Measurements from ENCODE around the gene ARF5. TPM values are rescaled to one million over a fixed set of nuclear protein-coding genes. Genes with fewer than 3 reads are reported as not detected.
"Not testable (repeated sequence)": the region's sequence is repeated elsewhere in the genome, so short reads cannot be mapped to it uniquely, and the experiment has no call there.

ARF5 gene
- total RNA-seq, result 122 and 128 TPM in 2 replicates

DNA sequence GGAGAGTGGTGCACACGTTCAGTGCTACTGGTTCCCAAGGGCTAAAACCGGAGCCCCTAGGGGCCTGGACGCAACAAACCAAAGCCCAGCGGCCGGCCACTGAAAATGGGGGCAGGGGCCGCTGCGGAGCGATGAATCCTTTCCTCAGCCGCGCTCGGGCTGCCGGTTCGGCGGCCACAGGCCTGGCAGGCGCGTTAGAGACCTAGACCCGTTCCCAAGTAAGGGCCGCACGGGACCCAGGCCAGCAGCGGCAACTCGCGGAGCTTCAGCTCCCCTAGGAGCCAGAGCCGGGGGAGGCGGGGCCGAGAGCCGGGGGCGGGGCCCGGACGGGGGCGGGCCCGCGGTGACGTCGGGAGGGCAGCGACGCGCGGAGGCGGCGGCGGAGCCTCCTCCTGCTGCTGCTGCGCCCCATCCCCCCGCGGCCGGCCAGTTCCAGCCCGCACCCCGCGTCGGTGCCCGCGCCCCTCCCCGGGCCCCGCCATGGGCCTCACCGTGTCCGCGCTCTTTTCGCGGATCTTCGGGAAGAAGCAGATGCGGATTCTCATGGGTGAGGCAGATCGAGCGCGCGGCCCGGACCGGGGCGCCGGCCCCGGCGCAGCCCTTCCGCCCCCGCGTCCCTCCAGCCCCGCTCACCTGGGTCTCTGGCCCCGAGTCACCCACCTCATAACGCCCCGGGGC is at the start of gene ARF5:
Gene ARF5 (plus strand): TSS at position 393 of the 678 bp plus-strand sequence. CDS start 88 bp downstream, at position 481.
- peaks cover 27% of the 10 kb centered on the region for H3K36me3 Mint-ChIP-seq (ENCODE audit: low read depth)
- peak within 1 kb of the TSS; percentile 97 for H3K27ac Mint-ChIP-seq
- peaks cover 47% of the 10 kb centered on the region for H3K4me1 Mint-ChIP-seq (ENCODE audit: low read depth)
- peak; percentile 86 for DNase-seq (ENCODE audit: low spot score)
- peaks cover 3% of the 10 kb centered on the region for H3K27me3 Mint-ChIP-seq (ENCODE audit: insufficient read depth)
- H3K4me3 Mint-ChIP-seq, result peak within 1 kb of the TSS; percentile 98
- intact Hi-C loops (cut with micrococcal nuclease), result loop anchor here (1.0 to 10.0 kb wide), 6 partner anchors 195 to 1149 kb away; partner anchors contain the start of genes CALU and LRRC4
- H3K9me3 Mint-ChIP-seq, result no peaks in the 10 kb centered on the region

DNA sequence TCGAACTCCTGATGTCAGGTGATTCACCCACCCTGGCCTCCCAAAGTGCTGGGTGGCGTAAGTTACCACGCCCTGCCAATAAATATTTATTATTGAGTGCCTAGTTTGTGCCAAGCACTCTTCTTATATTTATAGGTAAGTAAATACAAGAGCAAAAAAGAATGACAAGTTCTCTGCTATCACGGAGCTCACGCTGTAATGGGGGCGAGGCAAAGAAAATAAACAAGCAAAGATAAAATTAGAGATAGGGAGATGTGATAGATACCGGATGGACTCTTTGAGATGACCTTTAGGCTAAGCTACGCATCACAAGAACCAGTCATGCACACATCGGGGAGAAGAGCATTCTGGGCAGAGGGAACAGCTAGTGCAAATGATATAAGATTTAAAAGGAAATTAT is 49.1 kb upstream of the ARF5 start:
- H3K4me3 Mint-ChIP-seq, result no peak overlapping the region
- no peak for DNase-seq (ENCODE audit: low spot score)
- no peaks in the 10 kb centered on the region for H3K36me3 Mint-ChIP-seq (ENCODE audit: low read depth)
- H3K4me1 Mint-ChIP-seq (ENCODE audit: low read depth), result no peaks in the 10 kb centered on the region
- H3K27ac Mint-ChIP-seq, result no peak overlapping the region
- intact Hi-C loops (cut with micrococcal nuclease), result no loop called here
- H3K9me3 Mint-ChIP-seq, result peaks cover 5% of the 10 kb centered on the region
- H3K27me3 Mint-ChIP-seq (ENCODE audit: insufficient read depth), result peaks cover 13% of the 10 kb centered on the region

DNA sequence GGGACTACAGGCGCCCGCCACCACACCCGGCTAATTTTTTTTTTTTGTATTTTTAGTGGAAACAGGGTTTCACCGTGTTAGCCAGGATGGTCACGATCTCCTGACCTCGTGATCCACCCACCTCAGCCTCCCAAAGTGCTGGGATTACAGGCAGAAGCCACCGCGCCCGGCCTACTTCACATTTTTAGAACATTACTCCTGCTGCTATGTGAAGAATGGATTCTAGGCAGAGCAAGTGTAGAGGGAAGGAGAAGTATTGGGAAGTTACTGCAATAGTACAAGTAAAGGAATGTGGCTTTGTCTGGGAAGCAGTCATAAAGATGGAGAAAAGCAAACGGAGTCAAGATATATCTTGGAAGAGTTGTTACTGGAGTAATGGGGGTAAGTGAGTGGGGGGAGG is 47.8 kb upstream of the ARF5 start:
- intact Hi-C loops (cut with micrococcal nuclease); H3K36me3 Mint-ChIP-seq (ENCODE audit: low read depth); H3K27ac Mint-ChIP-seq; H3K9me3 Mint-ChIP-seq; H3K4me1 Mint-ChIP-seq (ENCODE audit: low read depth); DNase-seq (ENCODE audit: low spot score); H3K4me3 Mint-ChIP-seq: not testable (repeated sequence)
- peaks cover 10% of the 10 kb centered on the region for H3K27me3 Mint-ChIP-seq (ENCODE audit: insufficient read depth)

DNA sequence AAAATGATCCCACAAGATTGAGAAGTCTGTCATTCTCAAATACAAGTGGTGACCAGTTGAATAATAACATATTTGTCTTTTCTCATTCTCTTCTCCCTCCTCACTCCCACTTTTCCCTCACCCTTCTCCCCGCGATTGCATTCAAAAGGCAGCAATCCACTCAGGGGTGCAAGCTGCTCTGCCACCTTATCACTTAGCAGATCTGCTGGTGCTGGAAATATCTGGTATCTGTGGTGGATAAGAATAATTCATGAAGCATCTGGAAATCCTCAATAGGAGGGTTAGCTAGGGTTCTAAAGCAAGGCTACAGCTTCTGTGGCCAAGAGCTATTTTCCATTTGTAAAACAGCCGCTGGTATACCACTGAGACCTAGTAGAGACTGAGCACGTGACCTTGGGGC is 46.7 kb upstream of the ARF5 start:
- Mint-ChIP-seq H3K4me3 (no peak overlapping the region), H3K27ac (no peak overlapping the region), H3K9me3 (peaks cover 6% of the 10 kb centered on the region), H3K27me3 (ENCODE audit: insufficient read depth) (peaks cover 7% of the 10 kb centered on the region), H3K4me1 (ENCODE audit: low read depth) (no peaks in the 10 kb centered on the region), H3K36me3 (ENCODE audit: low read depth) (no peaks in the 10 kb centered on the region)
- DNase-seq (ENCODE audit: low spot score), result no peak
- intact Hi-C loops (cut with micrococcal nuclease), result no loop called here

DNA sequence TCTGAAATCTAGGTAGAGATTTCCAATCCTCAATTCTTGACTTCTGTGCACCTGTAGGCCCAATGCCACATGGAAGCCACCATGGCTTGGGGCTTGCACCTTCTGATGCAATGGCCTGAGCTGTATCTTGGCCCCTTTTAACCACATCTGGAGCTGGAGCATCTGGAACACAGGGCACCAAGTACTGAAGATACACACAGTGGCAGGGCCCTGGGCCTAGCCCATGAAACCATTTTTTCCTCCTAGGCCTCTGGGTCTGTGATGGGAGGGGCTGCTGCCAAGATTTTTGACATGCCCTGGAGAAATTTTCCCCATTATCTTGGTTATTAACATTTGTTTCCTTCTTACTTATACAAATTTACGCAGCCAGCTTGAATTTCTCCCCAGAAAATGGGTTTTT is 41.9 kb upstream of the ARF5 start:
- DNase-seq (ENCODE audit: low spot score), result no peak
- peaks cover 7% of the 10 kb centered on the region for H3K27me3 Mint-ChIP-seq (ENCODE audit: insufficient read depth)
- no peak overlapping the region for H3K27ac Mint-ChIP-seq
- peaks cover 3% of the 10 kb centered on the region for H3K9me3 Mint-ChIP-seq
- no peaks in the 10 kb centered on the region for H3K36me3 Mint-ChIP-seq (ENCODE audit: low read depth)
- no peak overlapping the region for H3K4me3 Mint-ChIP-seq
- no peaks in the 10 kb centered on the region for H3K4me1 Mint-ChIP-seq (ENCODE audit: low read depth)
- intact Hi-C loops (cut with micrococcal nuclease), result no loop called here

DNA sequence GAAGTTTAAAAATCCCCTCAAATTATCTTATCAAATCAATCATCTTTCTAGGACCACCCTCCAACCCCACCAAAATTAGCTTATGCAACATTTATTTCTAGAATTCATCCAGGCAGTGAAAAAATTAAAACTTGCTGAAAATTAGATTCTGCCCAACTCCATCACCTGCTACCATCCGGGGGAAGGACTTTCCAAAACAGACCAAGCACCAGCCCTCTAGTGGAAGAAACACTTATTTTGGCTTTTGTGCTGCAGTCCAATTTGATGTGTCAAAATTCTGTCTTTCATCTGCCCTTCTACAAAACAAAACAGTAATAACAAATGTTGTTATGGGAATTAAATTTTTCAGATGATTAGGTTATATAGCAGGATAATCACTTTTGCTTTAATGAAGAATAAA is 38.0 kb upstream of the ARF5 start:
- H3K4me3 Mint-ChIP-seq, result no peak overlapping the region
- H3K27me3 Mint-ChIP-seq (ENCODE audit: insufficient read depth), result peaks cover 7% of the 10 kb centered on the region
- no peak for DNase-seq (ENCODE audit: low spot score)
- intact Hi-C loops (cut with micrococcal nuclease), result no loop called here
- no peaks in the 10 kb centered on the region for H3K4me1 Mint-ChIP-seq (ENCODE audit: low read depth)
- H3K9me3 Mint-ChIP-seq, result peaks cover 3% of the 10 kb centered on the region
- H3K27ac Mint-ChIP-seq, result no peak overlapping the region
- H3K36me3 Mint-ChIP-seq (ENCODE audit: low read depth), result no peaks in the 10 kb centered on the region

DNA sequence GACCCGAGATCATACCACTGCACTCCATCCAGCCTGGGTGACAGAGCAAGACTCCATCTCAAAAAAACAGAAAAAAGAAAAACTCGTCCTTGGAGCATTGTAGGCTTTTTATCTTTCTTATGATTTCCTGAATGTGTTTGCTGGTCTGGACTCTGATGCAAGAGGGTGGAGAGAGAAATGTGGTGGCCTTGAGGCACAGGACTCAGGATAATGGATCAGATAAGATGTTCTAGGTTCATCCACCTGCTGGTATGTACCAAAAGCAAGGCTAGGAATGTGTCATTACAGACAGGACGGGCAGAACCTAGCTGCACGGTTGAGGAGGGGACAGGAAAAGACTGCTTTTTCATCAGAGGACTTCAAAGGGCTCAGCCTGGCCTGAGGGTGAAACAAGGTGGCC is 36.3 kb upstream of the ARF5 start:
- H3K36me3 Mint-ChIP-seq (ENCODE audit: low read depth), result no peaks in the 10 kb centered on the region
- peaks cover 7% of the 10 kb centered on the region for H3K27me3 Mint-ChIP-seq (ENCODE audit: insufficient read depth)
- no peak for DNase-seq (ENCODE audit: low spot score)
- H3K4me1 Mint-ChIP-seq (ENCODE audit: low read depth), result no peaks in the 10 kb centered on the region
- no peaks in the 10 kb centered on the region for H3K9me3 Mint-ChIP-seq
- no peak overlapping the region for H3K4me3 Mint-ChIP-seq
- H3K27ac Mint-ChIP-seq, result no peak overlapping the region
- intact Hi-C loops (cut with micrococcal nuclease), result no loop called here

DNA sequence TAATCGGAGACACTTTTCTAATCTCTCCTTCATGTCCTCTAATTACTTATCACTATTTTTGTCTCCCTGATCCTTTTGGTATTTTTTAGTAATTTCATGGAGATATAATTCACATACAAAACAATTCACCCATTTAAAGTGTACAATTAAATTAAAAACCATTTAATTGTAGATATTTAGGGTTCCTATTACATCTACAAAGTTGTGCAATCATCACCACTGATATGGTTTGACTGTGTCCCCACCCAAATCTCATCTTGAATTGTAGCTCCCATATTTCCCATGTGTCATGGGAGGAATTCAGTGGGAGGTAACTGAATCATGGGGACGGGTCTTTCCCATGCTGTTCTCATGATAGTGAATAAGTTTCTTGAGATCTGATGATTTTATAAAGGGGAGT is 31.8 kb upstream of the ARF5 start:
- peaks cover 2% of the 10 kb centered on the region for H3K27me3 Mint-ChIP-seq (ENCODE audit: insufficient read depth)
- no peaks in the 10 kb centered on the region for H3K9me3 Mint-ChIP-seq
- intact Hi-C loops (cut with micrococcal nuclease), result no loop called here
- no peaks in the 10 kb centered on the region for H3K4me1 Mint-ChIP-seq (ENCODE audit: low read depth)
- no peak overlapping the region for H3K27ac Mint-ChIP-seq
- H3K4me3 Mint-ChIP-seq, result no peak overlapping the region
- DNase-seq (ENCODE audit: low spot score), result no peak
- no peaks in the 10 kb centered on the region for H3K36me3 Mint-ChIP-seq (ENCODE audit: low read depth)

DNA sequence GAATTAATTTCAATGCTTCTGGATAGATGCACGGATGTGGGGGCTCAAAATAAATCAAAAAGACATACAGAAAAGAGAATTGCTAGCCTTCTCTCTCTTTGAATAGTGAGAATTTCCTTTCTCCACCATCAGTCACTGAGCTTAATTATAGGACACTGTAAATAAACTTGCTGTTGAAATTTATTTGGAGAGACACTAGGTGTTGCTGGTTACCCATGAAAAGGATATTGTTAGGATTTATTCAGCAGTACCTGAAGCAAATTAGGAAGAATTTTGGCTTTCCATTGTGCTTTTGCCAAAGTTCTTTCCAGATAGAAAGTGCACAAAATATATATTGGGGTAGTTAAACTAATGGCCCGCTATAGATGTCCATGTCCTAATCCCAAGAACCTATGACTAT is 30.4 kb upstream of the ARF5 start:
- no peak for DNase-seq (ENCODE audit: low spot score)
- Mint-ChIP-seq H3K27ac (no peak overlapping the region), H3K4me3 (no peak overlapping the region), H3K9me3 (no peaks in the 10 kb centered on the region), H3K27me3 (ENCODE audit: insufficient read depth) (peaks cover 2% of the 10 kb centered on the region), H3K4me1 (ENCODE audit: low read depth) (no peaks in the 10 kb centered on the region), H3K36me3 (ENCODE audit: low read depth) (no peaks in the 10 kb centered on the region)
- intact Hi-C loops (cut with micrococcal nuclease), result no loop called here

DNA sequence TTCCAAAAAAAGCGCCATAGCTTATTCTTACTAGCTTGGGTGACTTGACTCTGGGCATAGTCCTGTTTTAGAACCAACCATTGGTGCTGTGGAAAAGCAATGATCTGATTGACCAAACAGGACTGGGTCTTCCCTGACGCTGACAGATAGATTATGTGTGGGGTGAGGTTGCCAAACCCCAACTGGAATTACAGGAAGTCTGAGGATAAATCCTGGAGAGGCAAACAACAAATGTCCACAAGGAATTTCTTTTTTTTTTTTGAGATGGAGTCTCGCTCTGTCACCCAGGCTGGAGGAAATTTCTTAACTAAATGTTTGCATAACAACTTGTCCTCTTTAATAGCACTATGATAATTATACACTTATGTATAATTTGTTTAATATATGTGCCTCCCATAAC is 22.0 kb upstream of the ARF5 start:
- Mint-ChIP-seq H3K27me3 (ENCODE audit: insufficient read depth) (no peaks in the 10 kb centered on the region), H3K4me3 (no peak overlapping the region), H3K9me3 (no peaks in the 10 kb centered on the region), H3K27ac (no peak overlapping the region), H3K4me1 (ENCODE audit: low read depth) (no peaks in the 10 kb centered on the region), H3K36me3 (ENCODE audit: low read depth) (no peaks in the 10 kb centered on the region)
- no peak for DNase-seq (ENCODE audit: low spot score)
- intact Hi-C loops (cut with micrococcal nuclease), result no loop called here

DNA sequence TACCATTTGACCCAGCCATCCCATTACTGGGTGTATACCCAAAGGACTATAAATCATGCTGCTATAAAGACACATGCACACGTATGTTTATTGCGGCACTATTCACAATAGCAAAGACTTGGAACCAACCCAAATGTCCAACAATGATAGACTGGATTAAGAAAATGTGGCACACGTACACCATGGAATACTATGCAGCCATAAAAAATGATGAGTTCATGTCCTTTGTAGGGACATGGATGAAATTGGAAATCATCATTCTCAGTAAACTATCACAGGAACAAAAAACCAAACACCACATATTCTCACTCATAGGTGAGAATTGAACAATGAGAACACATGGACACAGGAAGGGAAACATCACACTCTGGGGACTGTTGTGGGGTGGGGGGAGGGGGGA is 20.2 kb upstream of the ARF5 start:
- H3K36me3 Mint-ChIP-seq (ENCODE audit: low read depth); intact Hi-C loops (cut with micrococcal nuclease); DNase-seq (ENCODE audit: low spot score); H3K9me3 Mint-ChIP-seq; H3K4me1 Mint-ChIP-seq (ENCODE audit: low read depth); H3K27ac Mint-ChIP-seq; H3K4me3 Mint-ChIP-seq; H3K27me3 Mint-ChIP-seq (ENCODE audit: insufficient read depth): not testable (repeated sequence)

DNA sequence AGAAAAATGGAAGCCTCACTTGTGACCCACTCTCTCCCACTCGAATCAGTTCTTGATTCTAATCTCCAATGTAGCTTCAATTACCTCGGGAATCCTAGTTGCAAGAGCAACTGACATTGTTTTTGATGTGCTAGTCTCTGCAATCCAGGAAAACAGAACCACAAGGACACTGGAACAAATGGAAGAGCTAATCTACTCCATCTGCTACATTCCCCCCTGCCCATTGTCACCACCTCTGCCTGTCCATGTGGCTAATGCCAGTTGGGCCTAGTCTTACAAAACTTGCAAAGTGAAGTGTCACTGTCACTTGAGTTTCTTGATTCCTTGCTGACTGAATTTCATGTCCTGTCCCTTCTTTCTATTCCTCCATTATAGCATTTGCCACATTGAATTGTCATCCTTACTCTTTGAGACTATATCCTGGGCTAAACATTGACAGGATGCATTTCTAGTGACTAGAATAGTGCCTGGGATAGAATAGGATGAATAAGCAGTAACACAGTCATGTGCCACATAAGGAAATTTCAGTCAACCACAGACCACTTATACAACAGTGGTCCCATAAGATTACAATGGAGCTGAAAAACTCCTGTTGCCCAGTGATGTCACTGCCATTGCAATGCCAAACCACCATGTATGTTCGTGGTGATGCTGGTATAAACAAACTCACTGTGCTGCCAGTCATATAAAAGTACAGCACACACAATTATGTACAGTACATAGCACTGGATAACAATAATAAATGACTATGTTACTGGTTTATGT is 16.3 kb upstream of the ARF5 start:
- no peaks in the 10 kb centered on the region for H3K9me3 Mint-ChIP-seq
- H3K36me3 Mint-ChIP-seq (ENCODE audit: low read depth), result peaks cover 7% of the 10 kb centered on the region
- H3K27ac Mint-ChIP-seq, result no peak overlapping the region
- intact Hi-C loops (cut with micrococcal nuclease), result no loop called here
- H3K4me1 Mint-ChIP-seq (ENCODE audit: low read depth), result no peaks in the 10 kb centered on the region
- no peaks in the 10 kb centered on the region for H3K27me3 Mint-ChIP-seq (ENCODE audit: insufficient read depth)
- DNase-seq (ENCODE audit: low spot score), result no peak
- H3K4me3 Mint-ChIP-seq, result no peak overlapping the region

DNA sequence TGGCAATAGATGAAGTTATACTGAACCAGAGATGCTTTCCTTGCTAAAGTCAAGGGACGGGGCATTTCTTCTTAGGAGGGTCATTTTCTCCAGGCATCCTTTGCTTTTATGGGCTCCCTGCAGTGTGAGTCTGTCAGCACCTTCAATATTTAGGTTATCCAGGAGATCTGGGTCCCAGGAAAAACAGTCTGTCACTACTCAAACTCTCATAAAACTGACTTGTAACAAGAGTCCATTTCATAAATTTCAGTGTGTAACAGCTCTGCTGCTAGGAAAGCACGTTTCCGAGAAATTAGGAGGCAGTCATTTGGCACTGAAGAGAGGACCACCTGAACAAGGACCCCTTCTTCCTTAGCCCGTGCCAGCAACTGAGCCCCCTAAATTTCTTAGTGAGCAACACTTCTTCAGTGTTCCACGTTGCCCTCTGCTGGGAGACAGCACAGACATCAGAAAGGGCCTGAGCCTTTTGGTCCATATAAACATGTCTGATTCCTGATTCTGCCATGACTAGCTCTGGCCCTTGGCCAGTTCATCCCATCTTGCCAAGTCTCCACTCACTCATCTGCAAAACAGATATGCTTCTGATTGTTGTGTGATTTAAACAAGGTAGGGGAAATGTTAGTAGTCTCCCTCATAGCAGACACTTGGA is 10.1 kb upstream of the ARF5 start:
- peaks cover 52% of the 10 kb centered on the region for H3K36me3 Mint-ChIP-seq (ENCODE audit: low read depth)
- H3K27me3 Mint-ChIP-seq (ENCODE audit: insufficient read depth), result no peaks in the 10 kb centered on the region
- no peak overlapping the region for H3K4me3 Mint-ChIP-seq
- DNase-seq (ENCODE audit: low spot score), result no peak
- H3K27ac Mint-ChIP-seq, result no peak overlapping the region
- no peaks in the 10 kb centered on the region for H3K9me3 Mint-ChIP-seq
- intact Hi-C loops (cut with micrococcal nuclease), result no loop called here
- peaks cover 14% of the 10 kb centered on the region for H3K4me1 Mint-ChIP-seq (ENCODE audit: low read depth)
